Astrocyte of the spinal cord (primary cell): ENCODE results near the gene LTBP4.
A peak's percentile ranks its signal among the peaks of the same experiment; 100 is the strongest.

ENCODE experiments used
- DNase-seq: peaks from one replicate; pipeline ENCODE4 v3.0.0; 2011; ENCODE audit warnings: low read depth, low spot score
- H3K4me3 ChIP-seq: 2 replicates; pipeline ENCODE4 v1.5.1; 2011; ENCODE audit warnings: low read depth, mild to moderate bottlenecking, low read length, moderate library complexity
- in situ Hi-C: cut with HindIII; loops from 2 replicates; pipeline ENCODE4 v1.10.0; 2017; ENCODE audit warnings: low sequenced_read_pairs
- TF ChIP-seq, protein P1 (sequence below): IDR thresholded peaks from 2 replicates; pipeline ENCODE4 v1.5.1; 2012; ENCODE audit warnings: low read depth, mild to moderate bottlenecking, low read length, inconsistent platforms

The LTBP4 gene

DNA sequence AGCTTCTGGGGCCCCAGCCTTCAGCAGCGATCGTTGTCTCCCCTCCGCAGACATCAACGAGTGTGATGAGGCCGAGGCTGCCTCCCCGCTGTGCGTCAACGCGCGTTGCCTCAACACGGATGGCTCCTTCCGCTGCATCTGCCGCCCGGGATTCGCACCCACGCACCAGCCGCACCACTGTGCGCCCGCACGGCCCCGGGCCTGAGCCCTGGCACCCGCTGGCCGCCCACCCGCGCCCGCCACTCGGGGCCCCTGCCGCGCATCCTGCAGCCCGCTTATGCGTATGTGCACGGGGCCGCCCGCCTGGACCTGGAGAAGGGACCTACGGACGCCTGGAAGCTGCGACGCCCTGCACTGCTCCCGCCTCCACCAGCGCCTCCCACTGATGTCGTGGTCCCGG is 28.2 kb downstream of the LTBP4 start:
- TF ChIP-seq, protein P1, sequence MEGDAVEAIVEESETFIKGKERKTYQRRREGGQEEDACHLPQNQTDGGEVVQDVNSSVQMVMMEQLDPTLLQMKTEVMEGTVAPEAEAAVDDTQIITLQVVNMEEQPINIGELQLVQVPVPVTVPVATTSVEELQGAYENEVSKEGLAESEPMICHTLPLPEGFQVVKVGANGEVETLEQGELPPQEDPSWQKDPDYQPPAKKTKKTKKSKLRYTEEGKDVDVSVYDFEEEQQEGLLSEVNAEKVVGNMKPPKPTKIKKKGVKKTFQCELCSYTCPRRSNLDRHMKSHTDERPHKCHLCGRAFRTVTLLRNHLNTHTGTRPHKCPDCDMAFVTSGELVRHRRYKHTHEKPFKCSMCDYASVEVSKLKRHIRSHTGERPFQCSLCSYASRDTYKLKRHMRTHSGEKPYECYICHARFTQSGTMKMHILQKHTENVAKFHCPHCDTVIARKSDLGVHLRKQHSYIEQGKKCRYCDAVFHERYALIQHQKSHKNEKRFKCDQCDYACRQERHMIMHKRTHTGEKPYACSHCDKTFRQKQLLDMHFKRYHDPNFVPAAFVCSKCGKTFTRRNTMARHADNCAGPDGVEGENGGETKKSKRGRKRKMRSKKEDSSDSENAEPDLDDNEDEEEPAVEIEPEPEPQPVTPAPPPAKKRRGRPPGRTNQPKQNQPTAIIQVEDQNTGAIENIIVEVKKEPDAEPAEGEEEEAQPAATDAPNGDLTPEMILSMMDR: no peak
- no peak overlapping the region for H3K4me3 ChIP-seq
- in situ Hi-C loops: no loop called here
- DNase-seq: no peak

DNA sequence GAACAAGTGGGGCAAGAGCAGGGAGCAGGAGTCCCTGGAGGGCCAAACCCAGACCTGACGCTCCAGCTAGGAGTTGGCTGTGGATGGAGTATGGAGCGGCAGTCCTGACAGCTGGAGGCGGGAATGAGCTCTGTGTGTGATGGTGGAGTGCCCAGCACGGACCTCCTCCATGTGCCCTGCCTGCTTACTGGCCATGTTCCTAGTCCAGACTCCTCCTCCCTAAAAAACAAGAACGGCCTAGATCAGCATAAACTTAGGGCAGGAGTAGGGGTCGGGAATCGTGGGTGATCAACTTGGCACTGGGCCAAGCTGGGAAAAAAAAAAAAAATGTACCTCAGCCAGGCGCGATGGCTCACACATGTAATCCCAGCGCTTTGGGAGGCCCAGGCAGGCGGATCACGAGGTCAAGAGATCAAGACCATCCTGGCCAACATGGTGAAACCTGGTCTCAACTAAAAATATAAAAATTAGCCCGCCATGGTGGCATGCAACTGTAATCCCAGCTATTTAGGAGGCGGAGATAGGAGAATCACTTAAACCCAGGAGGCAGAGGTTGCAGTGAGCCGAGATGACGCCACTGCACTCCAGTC is 29.5 kb downstream of the LTBP4 start:
- in situ Hi-C loops: no loop called here

DNA sequence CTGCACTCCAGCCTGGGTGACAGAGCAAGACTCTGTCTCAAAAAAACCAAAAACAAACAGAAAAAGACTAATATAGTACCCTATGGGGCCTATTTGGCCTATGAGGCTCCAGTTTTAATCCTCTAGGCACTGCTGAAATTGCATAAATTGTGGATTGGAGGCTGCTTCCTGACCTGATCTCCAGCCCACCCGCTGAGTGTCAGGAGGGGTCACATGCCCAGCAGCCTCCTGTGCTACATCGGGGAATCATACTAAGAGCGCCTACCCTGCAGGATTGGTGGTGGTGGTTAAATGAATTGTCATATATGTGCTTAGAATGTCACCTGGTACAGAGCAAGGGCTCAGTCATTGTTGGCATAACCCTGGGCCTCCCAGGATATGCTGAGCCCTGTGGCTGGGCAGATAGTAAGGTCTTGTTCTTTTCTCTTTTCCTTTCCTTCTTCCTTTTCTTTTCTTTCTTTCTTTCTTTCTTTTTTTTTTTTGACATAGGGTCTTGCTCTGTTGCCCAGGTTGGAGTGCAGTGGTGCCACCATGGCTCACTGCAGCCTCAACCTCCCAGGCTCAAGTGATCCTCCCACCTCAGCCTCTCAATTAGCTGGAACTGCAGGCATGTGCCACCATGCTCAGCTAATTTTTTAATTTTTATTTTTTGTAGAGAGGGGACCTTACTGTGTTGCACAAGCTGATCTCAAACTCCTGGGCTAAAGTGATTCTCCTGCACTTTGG is 31.3 kb downstream of the LTBP4 start:
- no peak overlapping the region for H3K4me3 ChIP-seq
- in situ Hi-C loops: no loop called here
- DNase-seq: no peak
- TF ChIP-seq, protein P1: no peak

More for the DNA sequence above, 29.5 kb downstream of the LTBP4 start:
- TF ChIP-seq, protein P1: no peak
- no peak overlapping the region for H3K4me3 ChIP-seq
- no peak for DNase-seq

DNA sequence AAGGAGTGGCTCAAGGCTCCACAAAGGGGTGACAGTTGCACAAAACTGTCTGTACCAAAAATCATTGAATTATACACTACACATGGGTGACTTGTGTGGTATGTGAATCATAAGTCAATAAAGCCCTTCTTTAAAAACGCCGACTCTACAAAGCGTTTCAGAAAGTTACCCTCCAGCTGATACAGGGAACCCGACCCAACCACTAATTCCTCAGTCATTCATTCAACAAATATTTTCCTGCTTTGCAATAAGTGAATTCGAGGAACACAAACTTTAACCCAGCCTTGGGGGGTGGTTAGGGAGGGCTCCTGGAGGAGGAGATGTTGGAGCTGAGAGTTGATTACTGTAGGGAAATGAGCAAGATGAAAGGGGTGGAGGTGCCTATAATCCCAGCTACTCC is 32.0 kb downstream of the LTBP4 start:
- TF ChIP-seq, protein P1: no peak
- H3K4me3 ChIP-seq: no peak overlapping the region
- in situ Hi-C loops: no loop called here
- peak; percentile 60 for DNase-seq

DNA sequence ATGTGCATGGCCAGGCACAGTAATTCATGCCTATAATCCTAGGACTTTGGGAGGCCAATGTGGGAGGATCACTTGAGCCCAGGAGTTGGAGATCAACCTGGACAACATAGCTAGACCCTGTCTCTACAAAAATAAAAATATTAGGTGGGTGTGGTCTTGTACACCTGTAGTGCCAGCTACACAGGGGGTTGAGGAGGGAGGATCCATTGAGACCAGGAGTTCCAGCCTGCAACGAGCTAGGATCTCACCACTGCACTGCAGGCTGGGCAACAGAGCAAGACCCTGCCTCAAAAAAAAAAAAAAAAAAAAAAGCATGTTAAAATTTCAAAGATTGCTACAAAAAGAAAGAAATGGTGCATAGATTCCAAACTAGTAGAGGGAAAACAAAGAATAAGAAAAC is 37.2 kb downstream of the LTBP4 start:
- H3K4me3 ChIP-seq: no peak overlapping the region
- DNase-seq: no peak
- in situ Hi-C loops: no loop called here
- TF ChIP-seq, protein P1: no peak

DNA sequence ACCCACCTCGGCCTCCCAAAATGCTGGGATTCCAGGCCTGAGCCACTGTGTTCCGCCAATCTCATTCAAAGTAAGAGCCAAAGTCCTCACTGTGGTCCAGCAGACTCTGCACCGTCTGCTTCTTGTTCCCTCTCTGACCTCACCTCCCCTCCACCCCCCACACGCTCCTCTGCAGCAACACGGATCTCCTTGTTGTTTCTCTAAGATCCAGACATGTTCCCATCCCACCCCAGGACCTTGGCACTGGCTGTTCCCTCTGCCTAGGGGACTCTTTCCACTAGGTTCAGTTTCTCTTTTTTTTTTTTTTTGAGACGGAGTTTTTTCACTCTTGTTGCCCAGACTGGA is 38.4 kb downstream of the LTBP4 start:
- TF ChIP-seq, protein P1: no peak
- no peak overlapping the region for H3K4me3 ChIP-seq
- in situ Hi-C loops: no loop called here
- no peak for DNase-seq
